ENCODE results near the gene KDM7A. TPM values are rescaled to one million over a fixed set of nuclear protein-coding genes. Genes with fewer than 3 reads are reported as not detected.

The KDM7A gene
- total and polyA plus RNA-seq, 9 of the 15 experiments (the other 6 are each of a cell fraction or from before 2014, with no cell fraction given): 0.90 to 8.4 (median 7.0) TPM

DNA sequence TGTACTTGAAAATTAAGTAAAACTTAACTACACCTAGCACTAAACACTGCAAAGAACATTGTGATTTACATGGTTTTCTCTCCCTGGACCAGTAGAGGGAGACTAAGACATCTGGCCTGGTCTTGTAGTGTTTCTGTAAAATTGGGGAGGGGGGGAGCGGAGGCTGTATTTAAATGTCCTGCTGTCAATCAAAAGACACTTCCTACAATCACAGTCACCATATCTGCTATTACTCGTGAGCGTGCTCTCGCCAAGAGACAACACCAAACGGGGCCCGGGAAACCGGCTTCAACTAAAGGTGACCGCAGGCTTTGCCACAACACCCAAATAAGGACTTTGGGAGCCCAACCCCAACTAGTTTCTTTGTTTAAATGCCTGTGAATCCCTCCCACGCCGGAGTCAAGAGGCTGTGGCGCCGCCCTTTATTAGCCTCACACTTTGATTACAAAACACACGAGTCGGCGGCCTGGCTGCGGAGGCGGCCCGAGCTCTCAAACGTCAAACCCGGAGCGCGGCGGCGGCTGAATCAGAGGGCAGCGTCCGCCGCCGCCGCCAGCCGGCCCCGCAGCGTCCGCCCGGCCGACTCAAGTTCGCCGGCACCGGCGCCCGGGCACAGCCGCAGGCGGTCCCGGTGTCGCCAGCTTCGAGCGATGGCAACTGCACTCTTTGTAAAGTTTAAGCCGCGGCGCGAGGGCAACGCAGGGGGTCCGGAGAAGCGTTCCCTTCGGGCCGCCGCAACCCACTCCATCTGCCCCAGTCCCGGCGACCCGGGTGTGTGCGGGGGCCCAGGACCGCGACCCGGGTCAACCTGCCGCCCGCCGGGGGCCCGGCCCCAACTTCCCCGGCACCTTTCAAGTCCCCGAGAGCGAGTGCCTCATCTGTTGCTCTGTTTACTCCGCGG, 1.3 kb downstream of the KDM7A start (continued):
- TF ChIP-seq, protein P1, sequence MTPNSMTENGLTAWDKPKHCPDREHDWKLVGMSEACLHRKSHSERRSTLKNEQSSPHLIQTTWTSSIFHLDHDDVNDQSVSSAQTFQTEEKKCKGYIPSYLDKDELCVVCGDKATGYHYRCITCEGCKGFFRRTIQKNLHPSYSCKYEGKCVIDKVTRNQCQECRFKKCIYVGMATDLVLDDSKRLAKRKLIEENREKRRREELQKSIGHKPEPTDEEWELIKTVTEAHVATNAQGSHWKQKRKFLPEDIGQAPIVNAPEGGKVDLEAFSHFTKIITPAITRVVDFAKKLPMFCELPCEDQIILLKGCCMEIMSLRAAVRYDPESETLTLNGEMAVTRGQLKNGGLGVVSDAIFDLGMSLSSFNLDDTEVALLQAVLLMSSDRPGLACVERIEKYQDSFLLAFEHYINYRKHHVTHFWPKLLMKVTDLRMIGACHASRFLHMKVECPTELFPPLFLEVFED (CRISPR knock-in tag; conservative IDR thresholded peaks at IDR 0.05): peak; percentile 15; the same call in 1 of the 2 replicates
- TF ChIP-seq, protein P2, sequence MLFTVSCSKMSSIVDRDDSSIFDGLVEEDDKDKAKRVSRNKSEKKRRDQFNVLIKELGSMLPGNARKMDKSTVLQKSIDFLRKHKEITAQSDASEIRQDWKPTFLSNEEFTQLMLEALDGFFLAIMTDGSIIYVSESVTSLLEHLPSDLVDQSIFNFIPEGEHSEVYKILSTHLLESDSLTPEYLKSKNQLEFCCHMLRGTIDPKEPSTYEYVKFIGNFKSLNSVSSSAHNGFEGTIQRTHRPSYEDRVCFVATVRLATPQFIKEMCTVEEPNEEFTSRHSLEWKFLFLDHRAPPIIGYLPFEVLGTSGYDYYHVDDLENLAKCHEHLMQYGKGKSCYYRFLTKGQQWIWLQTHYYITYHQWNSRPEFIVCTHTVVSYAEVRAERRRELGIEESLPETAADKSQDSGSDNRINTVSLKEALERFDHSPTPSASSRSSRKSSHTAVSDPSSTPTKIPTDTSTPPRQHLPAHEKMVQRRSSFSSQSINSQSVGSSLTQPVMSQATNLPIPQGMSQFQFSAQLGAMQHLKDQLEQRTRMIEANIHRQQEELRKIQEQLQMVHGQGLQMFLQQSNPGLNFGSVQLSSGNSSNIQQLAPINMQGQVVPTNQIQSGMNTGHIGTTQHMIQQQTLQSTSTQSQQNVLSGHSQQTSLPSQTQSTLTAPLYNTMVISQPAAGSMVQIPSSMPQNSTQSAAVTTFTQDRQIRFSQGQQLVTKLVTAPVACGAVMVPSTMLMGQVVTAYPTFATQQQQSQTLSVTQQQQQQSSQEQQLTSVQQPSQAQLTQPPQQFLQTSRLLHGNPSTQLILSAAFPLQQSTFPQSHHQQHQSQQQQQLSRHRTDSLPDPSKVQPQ (CRISPR knock-in tag; IDR thresholded peaks at IDR 0.05; ENCODE audit: borderline replicate concordance): no peak
- TF ChIP-seq PHF20 (IDR thresholded peaks at IDR 0.05; ENCODE audit: partially characterized antibody): no peak
- TF ChIP-seq, protein P3, sequence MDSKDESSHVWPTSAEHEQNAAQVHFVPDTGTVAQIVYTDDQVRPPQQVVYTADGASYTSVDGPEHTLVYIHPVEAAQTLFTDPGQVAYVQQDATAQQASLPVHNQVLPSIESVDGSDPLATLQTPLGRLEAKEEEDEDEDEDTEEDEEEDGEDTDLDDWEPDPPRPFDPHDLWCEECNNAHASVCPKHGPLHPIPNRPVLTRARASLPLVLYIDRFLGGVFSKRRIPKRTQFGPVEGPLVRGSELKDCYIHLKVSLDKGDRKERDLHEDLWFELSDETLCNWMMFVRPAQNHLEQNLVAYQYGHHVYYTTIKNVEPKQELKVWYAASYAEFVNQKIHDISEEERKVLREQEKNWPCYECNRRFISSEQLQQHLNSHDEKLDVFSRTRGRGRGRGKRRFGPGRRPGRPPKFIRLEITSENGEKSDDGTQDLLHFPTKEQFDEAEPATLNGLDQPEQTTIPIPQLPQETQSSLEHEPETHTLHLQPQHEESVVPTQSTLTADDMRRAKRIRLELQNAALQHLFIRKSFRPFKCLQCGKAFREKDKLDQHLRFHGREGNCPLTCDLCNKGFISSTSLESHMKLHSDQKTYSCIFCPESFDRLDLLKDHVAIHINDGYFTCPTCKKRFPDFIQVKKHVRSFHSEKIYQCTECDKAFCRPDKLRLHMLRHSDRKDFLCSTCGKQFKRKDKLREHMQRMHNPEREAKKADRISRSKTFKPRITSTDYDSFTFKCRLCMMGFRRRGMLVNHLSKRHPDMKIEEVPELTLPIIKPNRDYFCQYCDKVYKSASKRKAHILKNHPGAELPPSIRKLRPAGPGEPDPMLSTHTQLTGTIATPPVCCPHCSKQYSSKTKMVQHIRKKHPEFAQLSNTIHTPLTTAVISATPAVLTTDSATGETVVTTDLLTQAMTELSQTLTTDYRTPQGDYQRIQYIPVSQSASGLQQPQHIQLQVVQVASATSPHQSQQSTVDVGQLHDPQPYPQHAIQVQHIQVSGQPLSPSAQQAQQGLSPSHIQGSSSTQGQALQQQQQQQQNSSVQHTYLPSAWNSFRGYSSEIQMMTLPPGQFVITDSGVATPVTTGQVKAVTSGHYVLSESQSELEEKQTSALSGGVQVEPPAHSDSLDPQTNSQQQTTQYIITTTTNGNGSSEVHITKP (IDR thresholded peaks at IDR 0.05; ENCODE audit: partially characterized antibody): peak; percentile 32
- TF ChIP-seq ESRRB (CRISPR knock-in tag; IDR thresholded peaks at IDR 0.05; ENCODE audit: borderline replicate concordance): no peak
- TF ChIP-seq, protein P4, sequence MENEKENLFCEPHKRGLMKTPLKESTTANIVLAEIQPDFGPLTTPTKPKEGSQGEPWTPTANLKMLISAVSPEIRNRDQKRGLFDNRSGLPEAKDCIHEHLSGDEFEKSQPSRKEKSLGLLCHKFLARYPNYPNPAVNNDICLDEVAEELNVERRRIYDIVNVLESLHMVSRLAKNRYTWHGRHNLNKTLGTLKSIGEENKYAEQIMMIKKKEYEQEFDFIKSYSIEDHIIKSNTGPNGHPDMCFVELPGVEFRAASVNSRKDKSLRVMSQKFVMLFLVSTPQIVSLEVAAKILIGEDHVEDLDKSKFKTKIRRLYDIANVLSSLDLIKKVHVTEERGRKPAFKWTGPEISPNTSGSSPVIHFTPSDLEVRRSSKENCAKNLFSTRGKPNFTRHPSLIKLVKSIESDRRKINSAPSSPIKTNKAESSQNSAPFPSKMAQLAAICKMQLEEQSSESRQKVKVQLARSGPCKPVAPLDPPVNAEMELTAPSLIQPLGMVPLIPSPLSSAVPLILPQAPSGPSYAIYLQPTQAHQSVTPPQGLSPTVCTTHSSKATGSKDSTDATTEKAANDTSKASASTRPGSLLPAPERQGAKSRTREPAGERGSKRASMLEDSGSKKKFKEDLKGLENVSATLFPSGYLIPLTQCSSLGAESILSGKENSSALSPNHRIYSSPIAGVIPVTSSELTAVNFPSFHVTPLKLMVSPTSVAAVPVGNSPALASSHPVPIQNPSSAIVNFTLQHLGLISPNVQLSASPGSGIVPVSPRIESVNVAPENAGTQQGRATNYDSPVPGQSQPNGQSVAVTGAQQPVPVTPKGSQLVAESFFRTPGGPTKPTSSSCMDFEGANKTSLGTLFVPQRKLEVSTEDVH (IDR thresholded peaks at IDR 0.05; ENCODE audit: low read depth, partially characterized antibody): peak; percentile 65
- TF ChIP-seq, protein P5, sequence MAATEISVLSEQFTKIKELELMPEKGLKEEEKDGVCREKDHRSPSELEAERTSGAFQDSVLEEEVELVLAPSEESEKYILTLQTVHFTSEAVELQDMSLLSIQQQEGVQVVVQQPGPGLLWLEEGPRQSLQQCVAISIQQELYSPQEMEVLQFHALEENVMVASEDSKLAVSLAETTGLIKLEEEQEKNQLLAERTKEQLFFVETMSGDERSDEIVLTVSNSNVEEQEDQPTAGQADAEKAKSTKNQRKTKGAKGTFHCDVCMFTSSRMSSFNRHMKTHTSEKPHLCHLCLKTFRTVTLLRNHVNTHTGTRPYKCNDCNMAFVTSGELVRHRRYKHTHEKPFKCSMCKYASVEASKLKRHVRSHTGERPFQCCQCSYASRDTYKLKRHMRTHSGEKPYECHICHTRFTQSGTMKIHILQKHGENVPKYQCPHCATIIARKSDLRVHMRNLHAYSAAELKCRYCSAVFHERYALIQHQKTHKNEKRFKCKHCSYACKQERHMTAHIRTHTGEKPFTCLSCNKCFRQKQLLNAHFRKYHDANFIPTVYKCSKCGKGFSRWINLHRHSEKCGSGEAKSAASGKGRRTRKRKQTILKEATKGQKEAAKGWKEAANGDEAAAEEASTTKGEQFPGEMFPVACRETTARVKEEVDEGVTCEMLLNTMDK (IDR thresholded peaks at IDR 0.05; ENCODE audit: borderline replicate concordance, insufficient read depth, low read depth, low read length, poor library complexity, severe bottlenecking): peak; percentile 77
- TF ChIP-seq LARP7 (IDR thresholded peaks at IDR 0.05): no peak
- no peak for TF ChIP-seq PCBP1 (IDR thresholded peaks at IDR 0.05; ENCODE audit: low read depth, low read length, poor library complexity, severe bottlenecking)
- TF ChIP-seq NELFE (IDR thresholded peaks at IDR 0.05; ENCODE audit: insufficient read depth, insufficient read length): no peak
- peak; percentile 20 for TF ChIP-seq SMAD1 (IDR thresholded peaks at IDR 0.05; ENCODE audit: low read depth, low read length, partially characterized antibody)
- TF ChIP-seq ZNF239 (CRISPR knock-in tag; IDR thresholded peaks at IDR 0.05): no peak
- no peak for TF ChIP-seq ZNF212 (CRISPR knock-in tag; IDR thresholded peaks at IDR 0.05)

Measured in K562 (cell line).